GM19372 (cell line): ENCODE measurements around the gene BEST1.
"Not testable (repeated sequence)": the region's sequence is repeated elsewhere in the genome, so short reads cannot be mapped to it uniquely, and the experiment has no call there.

Experiments
- ATAC-seq: cut with Tn5 transposase; IDR thresholded peaks from one replicate; pipeline ENCODE4 v1.9.1; 2021; ENCODE audit warnings: mild to moderate bottlenecking, low read depth, moderate library complexity; ENCODE audit not compliant: unreplicated experiment

Gene BEST1

DNA sequence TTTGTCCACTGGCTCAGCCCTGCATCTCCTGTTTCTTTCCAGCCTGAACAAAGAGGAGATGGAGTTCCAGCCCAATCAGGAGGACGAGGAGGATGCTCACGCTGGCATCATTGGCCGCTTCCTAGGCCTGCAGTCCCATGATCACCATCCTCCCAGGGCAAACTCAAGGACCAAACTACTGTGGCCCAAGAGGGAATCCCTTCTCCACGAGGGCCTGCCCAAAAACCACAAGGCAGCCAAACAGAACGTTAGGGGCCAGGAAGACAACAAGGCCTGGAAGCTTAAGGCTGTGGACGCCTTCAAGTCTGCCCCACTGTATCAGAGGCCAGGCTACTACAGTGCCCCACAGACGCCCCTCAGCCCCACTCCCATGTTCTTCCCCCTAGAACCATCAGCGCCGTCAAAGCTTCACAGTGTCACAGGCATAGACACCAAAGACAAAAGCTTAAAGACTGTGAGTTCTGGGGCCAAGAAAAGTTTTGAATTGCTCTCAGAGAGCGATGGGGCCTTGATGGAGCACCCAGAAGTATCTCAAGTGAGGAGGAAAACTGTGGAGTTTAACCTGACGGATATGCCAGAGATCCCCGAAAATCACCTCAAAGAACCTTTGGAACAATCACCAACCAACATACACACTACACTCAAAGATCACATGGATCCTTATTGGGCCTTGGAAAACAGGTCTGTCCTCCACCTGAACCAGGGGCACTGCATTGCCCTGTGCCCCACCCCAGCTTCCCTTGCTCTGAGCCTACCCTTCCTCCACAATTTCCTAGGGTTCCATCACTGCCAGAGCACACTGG, 12.3 kb downstream of the BEST1 start:
- ATAC-seq: no peak

DNA sequence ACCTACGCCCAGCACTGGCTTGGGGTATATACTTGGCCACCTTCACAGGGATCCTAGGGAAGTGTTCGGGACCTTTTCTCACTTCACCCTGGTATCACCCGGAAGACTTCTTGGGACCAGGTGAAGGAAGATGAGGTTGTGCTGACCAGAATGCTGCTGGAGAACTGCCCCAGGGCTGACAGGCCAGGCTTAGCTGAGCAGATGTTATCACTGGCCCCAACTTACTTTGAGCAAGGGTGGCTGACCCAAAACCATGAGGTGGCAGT, 12.8 kb downstream of the BEST1 start:
- ATAC-seq: no peak

DNA sequence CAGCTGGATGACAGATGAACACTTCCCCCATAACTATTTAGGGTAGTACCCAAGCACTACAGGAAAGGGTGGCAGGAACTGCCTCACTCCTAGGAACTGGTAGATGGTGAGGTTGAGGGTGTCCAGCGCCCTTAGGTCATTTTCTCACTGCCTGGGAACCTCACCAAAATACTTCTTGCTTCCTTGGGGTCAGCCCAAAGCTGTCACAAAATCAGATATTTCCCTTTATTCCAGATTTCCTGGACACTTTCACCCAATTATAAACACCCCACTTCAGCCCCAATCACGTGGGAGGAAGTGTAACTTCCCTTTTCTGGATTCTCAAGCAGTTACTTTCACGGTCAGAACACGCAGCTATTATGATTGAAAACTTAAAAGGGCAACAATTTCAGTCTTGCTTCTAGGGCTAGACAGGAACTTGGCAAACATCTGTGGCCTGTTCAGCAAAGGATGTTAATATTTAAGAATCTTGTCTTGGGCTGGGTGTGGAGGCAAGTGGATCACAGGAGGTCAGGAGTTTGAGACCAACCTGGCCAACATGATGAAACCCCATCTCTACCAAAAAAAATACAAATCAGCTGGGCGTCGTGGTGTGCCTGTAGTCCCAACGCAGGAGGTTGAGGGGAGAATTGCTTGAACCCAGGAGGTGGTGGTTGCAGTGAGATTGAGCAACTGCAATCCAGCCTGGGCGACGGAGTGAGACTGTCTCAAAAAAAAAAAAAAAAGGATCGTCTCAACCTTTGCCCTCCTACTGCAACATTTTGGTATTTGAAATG, 13.3 kb downstream of the BEST1 start:
- no peak for ATAC-seq

DNA sequence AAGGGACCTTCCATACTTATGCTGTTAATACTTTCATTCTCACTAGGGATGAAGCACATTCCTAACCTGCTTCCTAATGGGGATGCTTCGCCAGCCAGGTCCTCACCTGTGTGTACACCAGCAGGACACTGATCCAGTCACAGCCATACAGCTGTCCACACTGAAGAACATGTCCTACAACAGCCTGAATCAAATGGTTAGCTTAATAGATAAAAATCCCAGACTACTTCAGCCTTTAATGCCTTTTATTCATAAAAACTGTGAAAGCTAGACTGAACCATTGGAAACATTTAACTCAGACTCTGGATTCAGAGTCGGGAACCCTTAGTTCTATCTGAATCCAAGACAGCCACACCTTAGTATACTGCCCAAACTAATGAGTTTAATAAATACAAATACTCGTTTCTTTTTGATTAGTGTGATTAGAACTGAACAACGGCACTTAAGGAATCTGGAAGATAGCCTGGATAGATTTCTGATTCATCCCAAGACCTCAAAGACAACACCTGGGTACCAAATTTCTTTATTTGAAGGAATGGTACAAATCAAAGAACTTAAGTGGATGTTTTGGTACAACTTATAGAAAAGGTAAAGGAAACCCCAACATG, 14.0 kb downstream of the BEST1 start:
- ATAC-seq: no peak

DNA sequence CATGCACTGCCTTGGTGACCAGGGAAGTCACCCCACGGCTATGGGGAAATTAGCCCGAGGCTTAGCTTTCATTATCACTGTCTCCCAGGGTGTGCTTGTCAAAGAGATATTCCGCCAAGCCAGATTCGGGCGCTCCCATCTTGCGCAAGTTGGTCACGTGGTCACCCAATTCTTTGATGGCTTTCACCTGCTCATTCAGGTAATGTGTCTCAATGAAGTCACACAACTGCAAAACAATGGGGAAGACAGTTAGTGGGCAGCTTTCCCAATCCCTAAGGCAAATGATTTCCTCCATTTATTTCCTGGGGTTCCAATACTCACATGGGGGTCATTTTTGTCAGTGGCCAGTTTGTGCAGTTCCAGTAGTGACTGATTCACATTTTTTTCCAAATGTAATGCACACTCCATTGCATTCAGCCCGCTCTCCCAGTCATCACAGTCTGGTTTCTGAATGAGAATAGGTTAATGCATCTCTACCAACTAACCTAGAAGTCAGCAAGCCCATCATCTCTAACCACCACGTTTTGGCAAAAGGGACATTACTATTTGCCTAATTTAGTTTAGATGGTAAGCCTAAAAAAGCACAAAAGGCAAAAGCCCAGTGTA, 14.6 kb downstream of the BEST1 start:
- not testable (repeated sequence) for ATAC-seq

DNA sequence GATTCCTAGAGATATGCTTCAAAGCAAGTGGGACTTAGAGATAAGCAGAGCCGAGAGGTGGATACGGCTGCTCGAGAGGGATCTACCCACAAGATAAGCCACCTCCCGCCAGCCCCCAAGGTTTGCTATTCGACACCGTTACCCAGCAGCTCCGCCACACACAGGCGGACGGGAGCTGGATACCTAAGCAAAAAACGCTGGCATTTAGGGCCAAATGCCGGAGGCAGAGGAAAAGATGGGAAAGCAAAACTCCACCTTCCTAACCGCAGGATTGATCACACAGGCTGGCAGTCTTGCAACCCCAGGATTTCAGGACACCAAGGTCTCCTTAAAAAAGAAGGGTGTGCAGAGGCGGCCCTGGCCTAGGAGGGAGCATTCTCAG, 16.6 kb downstream of the BEST1 start:
- ATAC-seq: no peak

DNA sequence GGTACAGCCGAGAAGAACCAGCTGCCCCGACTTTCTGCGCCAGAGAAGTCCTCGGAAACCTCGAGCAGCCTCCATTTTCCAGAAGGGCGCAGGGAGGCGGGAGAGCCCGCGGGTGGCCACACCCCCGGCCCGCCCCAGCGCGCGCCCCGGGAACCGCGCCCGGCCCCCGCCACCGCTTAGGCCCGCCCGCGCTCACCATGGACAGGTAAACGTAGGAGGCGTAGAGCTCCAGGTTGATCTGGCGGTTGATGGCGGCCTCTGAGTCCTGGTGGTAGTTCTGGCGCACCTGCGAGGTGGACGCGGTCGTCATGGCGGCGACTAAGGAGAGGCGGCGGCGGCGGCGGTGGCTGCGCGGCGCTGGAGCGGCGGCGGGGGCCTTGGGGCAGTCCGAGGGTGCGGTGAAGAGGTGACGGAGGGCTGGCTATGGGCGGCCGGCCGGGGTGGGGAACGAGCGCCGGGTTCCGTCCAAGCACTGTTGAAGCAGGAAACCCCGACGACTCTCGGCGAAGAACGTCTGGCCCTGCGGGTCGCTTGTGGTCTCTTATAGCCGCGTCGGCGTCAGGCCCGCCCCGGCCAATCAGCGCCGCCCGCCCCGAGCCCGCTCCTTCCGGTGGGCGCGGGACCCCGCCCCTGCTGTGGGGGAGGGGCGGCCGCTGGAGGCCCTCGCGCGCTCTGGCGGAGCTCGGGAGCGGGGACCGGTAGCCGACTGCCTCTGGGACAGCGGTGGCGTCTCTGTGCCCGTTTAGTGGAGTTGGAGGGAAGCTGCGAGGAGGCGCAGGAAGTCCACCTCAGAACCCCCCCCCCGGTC, 17.2 kb downstream of the BEST1 start, which contains the start of gene FTH1:
Gene FTH1 (minus strand): TSS at position 519 of the 808 bp plus-strand sequence. CDS start 209 bp downstream, at position 310.
- ATAC-seq: peak; percentile 57

DNA sequence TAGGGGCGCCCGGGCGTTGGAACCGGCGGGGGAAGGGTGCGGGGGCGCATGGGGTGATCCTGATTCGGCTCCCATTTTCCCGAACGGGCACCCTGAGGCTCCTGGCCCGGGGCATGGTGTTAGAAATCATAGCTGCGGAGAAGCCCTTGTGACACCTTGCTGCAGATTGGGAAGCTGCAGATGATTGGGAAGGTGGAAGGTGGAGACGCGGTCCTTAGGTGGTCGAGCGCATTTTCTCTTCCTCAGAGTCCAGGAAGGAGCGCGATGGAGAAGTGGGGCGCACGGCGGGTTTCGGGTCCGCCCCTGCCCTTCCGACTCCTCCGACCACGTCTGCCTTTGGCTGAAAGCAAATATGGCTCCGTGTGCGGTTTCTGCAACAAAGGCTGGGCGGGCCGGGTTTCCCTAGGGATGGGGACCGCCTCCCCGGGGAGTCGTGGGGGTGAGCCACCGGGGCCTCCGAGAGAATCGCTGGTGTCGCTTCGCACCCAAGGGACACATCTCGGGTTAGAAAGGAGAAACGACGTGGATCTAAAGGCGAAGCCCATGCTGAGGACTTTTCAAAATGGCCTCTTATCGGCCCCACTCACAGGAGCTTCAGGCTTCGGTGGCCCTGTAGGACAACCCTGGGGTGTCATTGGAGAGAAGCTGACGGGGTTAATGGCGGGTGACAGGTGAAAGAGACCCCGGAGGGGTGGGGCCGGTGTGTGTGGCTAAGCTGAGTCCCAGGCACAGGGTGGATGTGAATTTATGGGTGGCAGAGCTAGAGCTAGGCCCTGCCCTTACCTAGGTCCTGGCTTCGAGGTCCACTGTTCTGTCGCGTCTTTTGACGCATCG, 18.0 kb downstream of the BEST1 start:
- peak; percentile 25 for ATAC-seq

DNA sequence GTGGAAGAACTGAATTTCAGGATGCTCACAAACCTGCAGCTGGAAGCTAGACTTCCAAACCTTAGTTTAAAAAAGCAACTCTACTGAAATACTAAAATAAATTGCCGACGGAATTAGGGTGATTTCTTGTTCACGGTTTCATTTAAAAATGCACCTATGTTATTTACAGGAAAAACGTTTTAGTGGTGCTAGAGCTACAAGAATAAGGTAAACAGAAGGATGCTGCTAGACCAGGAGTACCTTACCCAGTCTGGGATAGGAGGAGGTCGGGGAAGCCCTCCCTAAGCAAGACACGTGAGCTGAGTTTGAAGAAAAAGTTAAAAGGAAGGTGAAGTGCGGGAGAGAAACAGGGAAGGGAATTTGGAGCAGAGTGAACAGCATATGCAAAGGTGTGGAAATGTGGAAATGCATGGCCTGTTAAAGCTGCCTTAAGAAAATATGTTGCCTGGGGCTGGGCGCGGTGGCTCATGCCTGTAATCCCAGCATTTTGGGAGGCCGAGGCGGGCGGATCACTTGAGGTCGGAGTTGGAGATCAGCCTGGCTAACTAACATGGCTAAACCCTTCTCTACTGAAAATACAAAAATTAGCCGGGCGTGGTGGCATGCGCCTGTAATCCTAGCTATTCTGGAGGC, 18.7 kb downstream of the BEST1 start:
- ATAC-seq: no peak

DNA sequence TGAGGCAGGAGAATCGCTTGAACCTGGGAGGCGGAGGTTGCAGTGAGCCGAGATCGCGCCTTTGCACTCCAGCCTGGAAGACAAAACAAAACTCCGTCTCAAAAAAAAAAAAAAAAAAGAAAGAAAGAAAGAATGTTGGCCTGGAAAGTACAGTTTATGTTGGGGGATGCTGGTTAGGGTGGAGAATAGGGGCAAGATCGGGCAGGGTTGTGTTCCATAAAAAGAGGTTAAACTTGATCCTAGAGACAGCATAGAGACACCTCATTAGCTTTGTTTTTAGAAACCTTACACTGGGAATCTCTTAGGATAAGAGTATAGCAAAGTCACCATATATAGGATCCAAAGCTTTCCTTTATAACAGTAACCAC, 19.2 kb downstream of the BEST1 start:
- no peak for ATAC-seq

DNA sequence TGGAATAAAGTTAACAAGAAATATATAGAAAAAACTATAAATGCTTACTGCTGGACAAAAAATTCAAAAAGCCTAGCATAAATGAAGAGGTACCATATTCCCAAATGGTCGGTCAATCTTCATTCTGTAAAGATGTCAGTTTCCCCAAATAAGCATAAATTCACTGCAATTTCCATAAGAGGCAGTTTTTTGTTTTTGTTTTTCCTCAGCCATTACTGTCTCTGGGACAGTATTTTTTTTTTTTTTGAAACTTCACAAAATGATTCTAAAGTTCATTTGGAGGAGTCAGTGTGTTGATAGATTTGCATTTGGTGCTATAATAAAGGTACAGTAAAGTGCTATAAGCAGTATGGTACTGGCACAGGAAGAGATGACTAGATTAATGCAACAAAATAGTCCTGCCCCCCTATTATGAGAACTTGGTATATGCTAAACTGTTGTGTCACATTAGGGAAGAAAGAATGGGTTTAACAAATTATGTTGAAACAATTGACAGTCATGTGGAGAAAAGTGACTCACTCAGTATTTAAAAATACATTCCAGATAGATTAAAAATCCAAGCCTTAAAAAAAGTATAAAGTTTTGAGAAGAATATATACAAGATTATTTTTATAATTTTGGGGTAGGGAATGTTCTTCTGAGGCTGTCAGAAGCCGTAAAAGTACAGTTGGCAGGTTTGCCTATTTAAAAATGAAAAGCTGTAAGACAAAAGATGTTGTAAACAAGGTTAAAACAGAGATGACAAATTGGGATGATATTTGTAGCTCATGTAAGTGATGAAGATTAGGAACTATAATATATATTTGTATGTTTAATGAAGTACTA, 19.9 kb downstream of the BEST1 start:
- ATAC-seq: no peak

DNA sequence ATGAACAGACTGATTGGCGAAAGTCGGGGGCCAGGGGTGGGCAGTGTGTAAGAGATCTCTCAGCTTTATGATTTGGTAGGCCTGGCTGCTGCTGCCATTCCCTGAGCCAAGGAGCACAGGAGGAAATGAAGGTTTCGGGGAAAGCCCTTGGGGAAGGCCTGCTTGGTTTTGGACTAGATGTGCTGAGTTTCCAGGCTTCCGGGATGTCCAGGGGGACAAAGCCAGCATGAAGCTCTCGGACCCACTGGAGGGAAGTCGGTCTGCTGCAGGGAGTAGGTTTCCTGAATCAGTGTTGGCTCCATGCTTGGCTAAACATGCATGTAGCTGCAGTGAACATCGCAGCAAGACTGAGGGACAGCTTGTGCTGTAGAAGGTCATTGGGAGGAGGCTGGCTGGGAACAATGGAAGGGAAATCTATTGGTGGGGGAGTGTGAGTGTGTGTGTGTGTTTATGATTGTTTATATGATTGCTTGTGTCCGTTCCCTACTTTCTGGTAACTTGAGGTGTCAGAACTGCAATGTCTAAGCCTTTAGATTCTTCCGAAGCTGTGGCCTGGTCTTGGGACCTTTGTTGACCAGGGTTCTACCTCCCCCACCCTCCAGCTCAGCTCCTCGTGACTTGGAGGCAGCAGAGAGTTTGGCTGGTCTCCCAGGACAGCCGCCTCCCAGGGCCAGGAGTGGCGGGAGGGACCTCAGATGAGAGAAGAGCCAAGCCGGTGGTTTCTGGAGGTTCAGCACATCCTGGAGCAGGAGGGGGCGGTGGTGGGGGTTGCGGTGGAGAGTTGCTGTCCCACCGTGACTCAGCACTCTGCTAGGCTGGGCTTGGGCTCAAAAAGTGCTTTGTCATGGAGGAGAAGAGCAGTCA, 21.3 kb downstream of the BEST1 start:
- no peak for ATAC-seq

DNA sequence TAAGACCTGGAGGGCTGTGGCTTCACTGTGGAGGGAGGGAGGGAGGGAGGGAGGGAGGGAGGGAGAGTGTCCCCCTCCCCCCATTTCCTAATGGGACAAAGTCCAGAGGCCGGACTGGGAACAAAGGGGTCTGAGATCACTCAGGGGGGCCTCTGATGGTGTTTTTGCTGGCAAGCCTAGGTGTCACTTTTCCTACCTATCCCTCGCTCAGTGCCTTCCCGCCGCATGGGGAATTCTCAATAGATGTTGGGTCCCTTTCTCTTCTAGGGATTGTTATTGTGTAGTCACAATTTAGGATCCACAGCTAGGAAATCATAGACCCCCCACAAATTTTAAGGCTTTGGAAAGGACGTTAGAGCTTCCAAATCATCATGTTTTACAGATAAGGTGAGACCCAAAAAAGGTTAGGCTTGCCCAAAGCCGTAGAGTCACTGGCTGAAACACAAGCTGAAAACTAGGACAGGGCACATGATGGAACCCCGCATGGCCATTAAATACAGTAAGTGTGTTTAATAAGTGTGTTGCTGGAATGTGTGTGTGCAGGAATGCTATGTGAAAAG, 22.0 kb downstream of the BEST1 start:
- ATAC-seq: no peak

DNA sequence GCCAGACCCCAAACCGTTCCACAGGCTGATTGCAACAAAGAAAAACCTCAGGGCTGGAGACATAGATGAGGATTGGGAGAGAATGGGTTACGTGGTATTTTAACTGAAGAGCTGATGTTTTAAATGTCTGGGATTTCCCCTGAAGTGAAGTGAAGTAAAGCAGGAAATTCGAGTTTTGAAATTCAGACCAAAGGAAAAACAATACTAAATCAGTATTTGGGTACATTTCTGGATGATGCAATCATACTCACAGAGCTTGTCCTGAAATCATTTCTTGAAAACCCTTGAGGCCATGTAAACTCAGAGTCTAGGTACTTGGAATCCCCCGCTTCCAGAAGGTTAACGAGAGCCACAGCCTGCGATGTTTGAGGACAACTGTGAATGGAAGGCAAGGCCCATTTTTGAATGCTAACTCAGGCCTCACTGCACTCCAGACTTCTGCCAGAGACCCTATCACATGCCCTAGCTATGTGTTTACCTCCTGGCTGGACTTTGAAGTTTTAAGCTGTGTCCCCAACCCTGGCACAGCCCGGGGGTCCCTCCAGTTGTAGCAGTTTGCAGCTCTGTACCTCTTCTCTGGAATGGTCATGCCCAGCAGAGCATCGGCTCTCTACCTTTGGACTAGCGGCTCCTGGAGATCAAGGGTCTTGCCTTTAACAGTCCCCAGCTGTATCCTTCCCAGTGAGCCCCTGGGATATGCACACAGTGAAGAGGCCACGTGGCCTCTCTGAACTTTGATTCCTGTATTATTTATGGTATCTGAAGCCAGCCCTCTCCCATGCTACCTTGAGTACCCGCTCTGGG, 22.7 kb downstream of the BEST1 start:
- no peak for ATAC-seq

DNA sequence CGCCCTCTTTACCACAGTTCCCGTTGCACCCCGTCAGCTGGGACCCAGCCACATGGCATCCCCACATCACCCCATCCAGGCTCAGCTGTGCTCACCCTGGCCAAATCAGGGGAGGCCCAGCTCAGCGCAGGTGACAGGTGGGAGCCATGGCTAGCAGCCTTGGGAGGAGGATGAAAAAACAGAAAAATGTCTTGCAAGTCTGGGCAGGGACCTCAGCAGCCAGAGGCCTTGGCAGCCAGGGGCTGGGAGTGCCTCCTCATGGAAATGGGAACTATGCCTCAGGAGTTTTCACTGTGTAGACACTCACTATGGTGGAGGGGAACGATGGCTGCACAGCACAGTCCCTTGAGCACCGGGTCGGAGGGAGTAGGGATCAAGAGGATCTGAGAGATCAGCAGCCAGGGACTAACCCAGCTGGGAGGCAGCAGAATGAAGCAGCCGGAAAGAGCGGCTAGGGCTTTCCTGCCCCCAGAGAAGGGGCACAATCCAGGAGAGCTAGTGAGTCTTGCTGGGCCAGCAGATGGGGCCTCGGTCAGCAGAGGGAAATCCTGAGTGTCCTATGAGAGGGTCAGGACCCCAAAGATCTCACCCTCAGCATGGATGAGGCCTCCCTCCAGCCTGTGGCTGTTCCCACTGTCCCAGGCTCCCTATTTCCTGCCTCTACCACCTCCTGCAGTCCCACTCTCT, 23.5 kb downstream of the BEST1 start:
- ATAC-seq: no peak
